GM21515 (cell line): ENCODE data around the gene UBE2E2.

ENCODE experiments used
- ATAC-seq: cut with Tn5 transposase; IDR thresholded peaks from one replicate; pipeline ENCODE4 v1.9.1; 2021; ENCODE audit not compliant: unreplicated experiment

The UBE2E2 gene

DNA sequence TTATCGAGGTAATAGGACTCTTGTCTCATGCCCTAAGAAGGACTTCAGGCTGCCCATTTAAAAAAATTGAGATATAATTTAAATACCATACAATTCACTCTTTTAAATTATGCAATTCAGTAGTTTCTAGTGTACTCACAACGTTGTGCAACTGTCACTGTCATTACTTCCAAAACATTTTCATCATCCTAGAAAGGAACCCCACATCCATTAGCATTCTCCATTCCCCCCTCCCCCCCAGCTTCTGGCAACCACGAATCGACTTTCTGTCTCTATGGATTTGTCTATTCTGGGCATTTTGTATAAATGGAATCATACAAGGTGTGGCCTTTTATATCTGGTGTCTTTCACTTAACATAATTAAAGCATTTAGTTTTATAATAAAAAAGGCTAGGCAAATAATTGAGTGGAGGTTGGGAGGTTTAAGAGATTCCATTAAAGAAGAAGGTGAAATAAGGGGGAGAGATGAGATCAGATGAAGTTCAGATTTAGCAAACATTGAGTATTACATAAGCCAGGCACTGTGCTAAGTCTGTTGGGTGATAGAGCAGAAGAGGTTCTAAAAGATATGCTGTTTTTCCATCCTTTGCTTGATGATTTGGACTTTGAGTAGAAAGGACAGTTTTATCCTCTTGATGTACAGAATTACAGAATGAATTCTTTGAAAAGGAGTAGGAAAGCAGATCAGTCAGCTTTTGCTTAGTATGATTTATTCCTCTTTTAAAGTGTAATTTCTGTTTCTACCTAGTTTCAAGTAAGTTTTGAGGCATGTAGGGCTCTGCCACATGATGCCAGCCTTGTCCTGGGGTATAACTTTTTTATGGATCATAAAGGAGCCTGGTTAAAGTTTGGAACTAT is 36.3 kb downstream of the UBE2E2 start:
- ATAC-seq = no peak

DNA sequence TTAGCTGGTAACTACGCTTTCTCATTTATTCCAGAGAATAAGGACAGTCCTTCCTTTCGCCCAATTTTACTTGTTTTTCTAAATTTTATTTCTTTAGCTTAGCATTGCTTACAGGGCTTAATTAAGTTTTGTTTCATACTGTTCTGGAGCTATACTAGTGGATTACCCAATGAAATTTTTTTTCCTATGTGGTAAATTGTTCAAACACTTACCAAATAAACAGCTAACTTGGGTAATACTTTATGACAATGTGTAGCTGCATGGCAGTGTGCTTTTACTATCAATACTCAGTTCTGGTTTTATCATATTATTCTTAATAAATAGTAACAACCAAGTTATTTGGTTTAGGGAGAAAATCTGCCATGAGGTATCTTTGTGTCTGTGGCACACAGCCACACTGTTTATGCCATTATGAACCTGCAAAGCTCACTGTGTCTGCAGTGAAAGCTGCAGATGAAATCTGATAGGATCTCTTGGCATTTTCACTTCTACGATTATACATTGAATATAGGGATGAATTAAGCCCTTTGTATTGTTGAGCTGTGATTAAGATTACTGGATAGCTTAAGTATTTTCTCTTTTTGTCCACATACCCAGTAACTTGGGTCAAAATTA is 37.2 kb downstream of the UBE2E2 start:
- no peak for ATAC-seq

DNA sequence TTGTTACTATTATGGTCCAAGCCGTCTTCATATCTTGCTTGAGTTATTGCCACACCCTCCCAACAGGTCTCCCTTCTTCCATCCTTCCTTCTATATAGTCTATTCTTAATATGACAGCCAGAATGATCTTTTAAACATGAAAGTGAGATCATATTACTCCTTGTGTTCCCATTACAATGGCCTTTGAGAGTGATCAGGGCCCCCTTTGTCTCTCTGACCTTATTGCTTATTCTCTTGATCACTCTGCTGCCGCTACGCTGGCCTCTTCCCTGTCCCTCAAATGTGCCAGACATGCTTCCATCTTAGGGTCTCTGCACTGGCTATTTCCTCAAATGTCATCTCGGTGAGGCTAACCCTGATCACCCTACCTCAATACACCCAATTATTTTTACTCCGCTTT is 38.1 kb downstream of the UBE2E2 start:
- ATAC-seq = no peak

DNA sequence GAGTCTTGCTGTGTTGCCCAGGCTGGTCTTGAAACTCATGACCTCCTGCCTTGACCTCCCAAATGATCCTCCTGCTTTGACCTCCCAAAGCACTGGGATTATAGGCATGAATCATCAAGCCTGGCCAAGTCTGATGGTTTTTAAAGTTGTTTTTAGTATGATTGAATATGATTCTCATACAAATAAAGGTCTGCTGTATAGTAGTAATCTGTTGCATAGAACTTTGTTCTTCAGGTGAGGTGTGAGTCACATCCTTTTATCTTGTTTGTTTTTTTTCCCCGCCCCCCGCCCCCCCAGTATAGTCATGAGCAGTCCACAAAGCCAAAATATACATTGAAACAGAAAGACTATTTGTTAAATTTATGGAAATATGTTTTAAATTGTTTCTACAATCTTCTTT is 39.0 kb downstream of the UBE2E2 start:
- no peak for ATAC-seq

DNA sequence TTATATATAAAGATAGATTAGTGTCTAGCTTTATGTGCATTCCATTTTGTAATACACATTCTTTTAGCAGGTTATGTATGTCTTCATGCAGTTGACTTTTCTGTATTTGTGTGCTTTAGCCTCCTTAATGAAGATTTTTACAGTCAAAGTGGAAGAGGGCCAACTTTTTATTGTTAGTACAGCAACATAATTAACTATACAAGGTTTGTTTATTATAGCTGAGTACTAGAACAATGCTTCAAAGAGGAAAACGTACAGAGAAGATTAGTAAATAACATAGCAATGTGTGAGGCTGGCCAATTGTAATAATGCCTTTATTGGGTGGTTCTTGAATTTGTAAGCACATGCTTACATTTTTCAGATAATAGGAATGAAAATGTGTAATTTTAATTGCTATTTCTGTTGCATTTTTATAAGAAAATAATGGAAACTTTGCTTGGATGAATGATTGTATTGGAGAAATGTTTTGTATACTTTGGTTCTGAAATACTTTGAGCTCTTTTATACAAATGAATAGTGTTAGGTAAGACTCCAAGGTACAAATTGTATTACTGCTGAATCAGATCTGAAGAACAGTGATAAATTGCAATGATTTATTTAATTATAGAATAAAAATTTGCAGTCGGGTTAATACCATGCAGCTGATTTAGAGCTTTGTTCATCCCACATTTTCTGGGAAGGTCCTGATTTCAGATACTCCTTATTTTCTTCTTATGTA is 41.4 kb downstream of the UBE2E2 start:
- ATAC-seq = no peak

DNA sequence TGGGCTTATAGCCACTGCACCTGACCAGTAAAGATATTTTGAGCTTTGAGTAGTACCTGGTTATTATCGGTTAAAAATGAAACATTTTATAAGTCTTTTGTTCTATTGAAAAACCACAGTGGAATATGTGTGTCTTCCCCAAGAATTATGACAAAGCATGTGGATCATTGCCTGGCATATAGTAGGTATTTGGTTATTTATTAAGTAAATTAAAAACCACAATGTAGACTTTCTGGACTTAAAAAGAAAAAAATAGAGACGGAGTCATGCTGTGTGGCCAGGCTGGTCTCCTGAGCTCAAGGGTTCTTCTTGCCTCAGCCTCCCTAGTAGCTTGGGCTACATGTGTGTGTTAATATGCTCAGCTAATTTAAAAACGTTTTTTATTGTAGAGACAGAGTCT is 43.5 kb downstream of the UBE2E2 start:
- ATAC-seq = no peak

DNA sequence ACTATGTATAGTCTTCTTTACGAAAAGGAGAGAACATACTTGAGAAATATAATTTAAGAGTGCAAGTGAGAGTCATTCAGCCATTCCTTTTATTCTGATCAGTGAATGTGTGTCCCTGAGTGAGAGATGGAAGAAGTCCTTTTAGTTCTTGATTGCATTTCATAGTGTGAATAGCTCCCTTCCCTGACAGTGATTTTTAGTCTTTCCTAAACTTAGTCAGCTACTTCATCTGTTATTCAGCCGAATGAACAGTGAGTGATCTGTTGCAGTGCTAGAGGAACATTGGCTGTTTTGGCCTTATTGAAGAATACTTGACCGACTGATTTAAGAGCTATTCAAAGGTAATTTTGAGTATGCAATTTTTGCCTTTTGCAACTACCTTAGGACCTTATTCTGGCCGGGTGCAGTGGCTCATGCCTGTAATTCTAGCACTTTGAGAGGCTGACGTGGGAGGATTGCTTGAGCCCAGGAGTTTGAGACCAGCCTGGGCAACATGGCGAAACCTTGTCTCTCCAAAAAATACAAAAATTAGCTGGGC is 45.5 kb downstream of the UBE2E2 start:
- no peak for ATAC-seq

DNA sequence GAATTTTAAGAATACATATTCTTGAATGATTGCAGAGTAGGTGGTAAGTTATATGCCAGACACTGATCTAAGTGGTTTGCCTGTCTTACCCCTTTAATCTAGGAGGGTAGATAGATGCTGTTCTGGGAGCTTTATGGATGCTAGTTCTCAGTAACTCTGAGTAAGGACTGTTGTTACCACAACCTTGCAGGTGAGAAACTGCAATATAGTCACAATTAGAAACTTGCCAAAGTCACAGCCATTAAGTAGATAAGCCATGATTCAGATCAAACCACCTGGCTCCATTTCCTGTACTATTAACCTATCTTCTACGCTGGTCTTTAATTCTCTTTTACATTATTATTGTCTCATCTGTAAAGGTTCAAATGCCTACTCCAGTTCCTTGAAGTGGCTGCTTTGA is 46.8 kb downstream of the UBE2E2 start:
- ATAC-seq = no peak

DNA sequence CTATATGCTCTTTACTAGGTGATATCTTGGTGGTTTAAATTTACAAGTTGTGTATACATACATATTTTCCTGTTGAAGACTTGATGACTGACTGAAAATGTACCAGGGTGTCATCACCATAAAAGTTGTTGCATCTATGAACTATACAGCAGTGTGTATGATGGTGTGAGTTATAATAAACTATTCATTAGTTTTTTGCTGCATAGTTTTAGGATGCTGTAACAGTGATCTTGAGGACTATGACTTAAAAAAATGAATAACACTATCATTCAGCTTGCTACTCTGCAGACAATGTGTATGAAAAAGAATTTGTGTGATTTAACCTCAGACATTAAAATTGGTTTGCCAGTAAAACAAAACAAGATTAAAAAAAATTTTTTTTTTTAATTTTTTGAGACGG is 49.0 kb downstream of the UBE2E2 start:
- ATAC-seq = no peak

DNA sequence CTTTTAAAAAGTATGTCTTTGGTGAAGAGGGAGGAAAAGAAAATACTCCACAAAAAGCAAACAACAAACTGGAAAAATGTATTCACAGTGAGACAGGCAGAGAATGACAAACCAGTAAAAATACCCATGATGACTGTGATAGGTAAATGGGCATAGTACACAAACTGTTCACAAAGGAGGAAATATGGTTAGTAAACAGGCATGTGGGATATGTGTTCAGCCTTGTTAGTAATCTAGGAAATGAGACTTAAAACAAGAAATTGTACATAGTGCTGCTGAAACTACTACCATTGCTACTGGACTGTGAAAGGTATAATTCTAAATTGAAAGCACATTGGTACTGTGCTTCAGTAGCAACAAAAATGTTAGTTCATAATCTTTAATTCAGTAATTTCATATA is 50.1 kb downstream of the UBE2E2 start:
- peak; percentile 86 for ATAC-seq

DNA sequence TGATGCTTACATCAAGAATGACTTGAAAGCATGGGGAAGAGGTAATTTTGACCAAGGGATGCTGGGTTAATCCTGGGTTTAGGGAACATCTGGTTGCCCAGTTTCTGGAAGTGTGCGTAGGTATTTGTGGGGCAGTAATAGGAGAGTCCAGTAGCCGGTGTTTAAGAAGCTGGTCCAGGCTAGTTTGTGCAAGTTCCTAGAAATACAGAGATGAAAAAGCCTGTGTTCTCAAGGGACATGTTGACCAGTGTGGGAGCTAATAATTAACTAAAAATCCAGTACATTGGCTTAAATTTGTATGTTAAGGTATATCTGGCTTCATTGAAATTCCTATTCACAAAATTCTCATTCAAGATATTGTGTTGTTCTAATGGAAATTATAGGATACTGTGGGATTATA is 51.2 kb downstream of the UBE2E2 start:
- no peak for ATAC-seq

DNA sequence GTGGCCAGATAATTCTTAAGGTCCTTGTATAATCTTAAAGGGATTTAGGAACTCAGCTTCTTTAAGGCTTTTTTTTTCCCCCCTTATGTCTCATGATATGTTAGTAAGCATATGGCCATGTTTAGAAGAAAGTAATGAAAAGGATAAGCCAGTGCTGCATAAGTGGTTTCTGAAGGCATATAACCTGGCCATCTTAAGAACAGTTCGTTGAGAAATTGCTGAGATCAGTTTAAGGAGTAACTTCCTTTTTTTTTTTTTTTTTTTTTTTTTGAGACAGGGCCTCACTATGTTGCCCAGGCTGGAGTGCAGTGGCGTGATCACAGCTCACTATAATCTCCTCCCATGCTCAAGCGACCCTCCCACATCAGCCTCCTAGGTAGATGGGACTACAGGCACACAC is 51.7 kb downstream of the UBE2E2 start:
- ATAC-seq = no peak

DNA sequence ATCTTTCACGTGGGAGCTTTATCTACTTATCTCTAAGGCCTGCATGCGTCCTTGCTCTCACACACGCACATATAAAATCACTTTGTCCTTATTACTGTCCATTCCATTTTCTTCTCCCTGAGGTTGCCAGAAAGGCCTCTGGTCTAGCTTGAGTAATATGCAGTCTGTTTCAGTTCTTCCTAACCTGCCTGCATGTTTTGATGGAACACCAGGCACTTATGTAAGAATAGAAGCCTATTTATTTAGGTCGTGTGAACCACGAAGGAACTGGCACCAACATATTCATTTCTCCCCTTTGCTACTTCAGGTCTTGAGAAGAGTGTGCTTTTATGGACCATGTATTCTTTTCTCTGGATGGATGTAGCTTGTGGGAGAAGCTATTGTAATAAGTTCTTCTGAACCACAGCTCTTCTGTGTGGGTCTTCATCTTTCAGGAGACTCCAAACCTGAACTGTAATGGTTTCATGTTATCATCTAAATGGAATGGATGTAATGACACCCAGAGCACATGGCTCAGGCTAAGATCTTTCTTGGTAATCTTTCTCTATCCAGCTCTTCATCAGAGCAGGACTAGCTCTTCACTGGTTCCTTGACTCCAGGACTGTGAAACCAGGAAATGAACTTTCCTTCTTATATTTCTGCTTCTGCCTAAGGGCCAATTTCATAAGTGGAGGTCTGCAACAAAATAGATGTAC is 53.8 kb downstream of the UBE2E2 start:
- no peak for ATAC-seq

DNA sequence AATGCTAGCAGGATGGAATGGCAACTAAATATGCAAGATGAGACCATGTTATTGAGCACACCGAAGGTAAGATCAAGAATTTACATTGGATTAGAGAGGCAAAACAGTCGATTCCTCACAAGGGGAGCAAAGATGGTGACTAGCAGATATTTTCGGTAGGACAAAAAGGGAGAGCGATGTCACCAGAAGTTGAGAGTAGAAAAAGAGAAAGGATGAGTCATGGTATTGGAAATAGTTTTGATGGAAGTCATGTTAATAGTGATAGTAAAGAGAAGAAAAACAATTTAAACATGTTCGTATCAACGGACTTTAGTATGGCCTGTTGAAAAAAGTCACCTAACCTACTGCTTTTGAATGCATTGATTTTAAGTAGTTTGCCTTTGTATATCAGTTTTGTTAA is 55.0 kb downstream of the UBE2E2 start:
- ATAC-seq = no peak

DNA sequence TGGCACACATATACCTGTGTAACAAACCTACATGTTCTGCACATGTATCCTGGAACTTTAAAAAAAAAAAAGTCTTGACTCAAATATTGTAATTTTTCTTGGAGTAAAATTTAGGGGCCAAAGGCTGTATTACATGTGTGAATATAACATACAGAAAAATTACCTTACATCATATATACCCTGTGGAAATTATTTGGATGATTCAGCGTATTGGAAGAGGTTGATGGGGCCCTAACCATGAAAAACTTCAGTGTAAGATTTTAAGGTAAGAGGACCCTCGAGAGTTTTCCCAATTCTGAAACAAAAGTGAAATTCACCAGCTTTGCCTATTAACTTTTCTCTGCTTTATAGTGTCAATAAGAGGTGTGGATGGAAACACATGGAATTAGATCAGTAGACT is 56.4 kb downstream of the UBE2E2 start:
- ATAC-seq = no peak

DNA sequence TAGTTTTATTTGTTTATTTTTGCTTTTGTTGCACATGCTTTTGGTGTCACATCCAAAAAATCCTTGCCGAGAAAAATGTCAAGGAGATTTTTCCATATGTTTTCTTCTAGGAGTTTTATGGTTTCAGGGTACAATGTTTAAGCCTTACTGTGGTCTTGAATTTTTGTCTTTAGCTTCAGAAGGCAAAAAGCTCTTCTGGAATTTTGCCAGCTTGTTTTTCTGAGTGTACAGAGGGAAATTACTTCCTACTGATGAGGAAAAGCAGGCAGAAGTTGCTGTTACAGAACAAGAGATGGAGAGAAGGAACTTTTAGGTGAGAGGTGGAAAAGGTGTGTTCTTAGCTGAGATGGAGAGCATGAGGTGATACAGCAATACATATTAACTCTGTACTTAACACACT is 59.6 kb downstream of the UBE2E2 start:
- ATAC-seq = no peak

DNA sequence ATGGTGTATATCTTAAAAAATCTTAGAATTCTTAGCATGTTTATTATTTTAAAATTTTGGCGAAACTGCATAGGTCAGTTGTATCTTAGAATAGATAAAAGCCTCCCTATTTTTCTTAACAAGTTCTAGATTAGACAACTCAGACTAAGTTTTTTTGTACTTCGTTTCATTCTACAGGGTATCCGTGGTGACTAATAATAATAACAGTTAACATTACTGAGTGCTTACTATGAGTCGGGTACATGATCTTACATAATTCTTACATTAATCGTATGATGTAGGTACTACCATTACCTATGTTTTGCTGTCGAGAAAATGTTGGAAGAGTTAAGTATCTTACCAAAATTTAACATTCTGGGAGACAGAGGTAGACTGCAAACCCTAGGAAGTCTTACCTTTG is 60.7 kb downstream of the UBE2E2 start:
- no peak for ATAC-seq

DNA sequence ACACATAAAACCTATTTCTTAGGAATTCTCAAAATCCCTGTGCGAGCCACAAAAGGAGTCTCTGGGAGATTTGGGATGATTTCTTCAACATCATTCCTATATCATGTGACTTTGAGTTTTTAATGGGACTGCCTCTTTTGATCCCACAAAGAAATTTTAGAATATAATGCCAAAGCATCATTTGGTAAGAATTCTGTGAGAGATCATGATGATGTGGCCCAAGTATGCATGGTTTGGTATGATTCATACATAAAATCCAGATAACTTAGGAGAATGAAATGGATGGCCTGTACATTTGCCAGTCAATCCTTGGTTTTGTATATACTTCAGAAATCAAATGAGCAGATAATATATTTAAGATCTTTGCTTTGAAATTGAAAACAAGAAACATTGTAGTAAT is 61.3 kb downstream of the UBE2E2 start:
- ATAC-seq = no peak

DNA sequence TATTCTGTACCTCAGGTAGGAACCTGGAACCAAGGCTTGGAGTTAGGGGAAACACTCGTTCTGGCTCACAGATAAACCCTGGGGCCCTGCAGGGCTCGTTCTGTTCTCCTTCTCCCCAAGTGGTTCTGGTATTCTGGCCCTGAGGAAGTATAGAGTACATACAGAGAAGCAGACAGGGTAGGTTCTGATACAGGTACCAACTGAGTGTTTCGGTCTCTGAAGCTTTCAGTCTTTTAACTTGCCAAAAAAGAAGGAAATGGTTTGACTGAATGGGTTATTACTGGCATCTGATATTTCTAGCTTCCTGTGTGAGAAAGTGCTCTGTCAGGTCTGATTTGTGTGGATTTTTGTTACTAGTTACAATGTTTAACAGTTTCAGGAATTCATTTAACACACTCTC is 67.3 kb downstream of the UBE2E2 start:
- ATAC-seq = no peak

DNA sequence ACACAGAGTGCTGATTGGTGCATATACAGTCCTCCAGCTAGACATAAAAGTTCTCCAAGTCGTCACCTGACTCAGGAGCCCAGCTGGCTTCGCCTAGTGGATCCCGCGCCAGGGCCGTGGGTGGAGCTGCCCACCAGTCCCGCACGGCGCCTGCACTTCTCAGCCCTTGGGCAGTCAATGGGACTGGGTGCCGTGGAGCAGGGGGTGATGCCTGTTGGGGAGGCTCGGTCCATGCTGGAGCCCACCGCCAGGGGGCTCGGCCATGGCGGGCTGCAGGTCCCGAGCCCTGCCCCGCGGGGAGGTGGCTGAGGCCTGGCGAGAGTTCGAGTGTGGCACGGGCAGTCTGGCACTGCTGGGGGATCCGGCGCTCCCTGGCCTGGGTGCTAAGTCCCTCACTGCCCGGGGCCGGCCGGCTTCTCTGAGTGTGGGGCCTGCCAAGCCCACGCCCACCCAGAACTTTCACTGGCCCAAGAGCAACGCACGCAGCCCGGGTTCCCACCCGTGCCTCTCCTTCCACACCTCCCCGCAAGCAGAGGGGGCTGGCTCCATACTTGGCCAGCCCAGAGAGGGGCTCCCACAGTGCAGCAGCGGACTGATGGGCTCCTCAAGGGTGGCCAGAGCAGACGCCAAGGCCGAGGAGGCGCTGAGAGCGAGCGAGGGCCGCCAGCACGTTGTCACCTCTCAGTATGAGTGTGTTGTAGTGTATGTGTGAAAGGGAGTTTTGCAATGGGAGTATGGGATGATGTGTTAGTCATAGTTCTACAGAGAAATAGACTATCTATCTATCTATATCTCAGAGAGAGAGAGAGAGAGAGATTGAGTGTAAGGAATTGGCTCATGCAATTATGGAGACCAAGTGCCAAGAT is 69.0 kb downstream of the UBE2E2 start:
- no peak for ATAC-seq
